GM13976 (cell line): Measurements from ENCODE around the gene DCBLD1.
"Not testable (repeated sequence)": the region's sequence is repeated elsewhere in the genome, so short reads cannot be mapped to it uniquely, and the experiment has no call there.

Experiments
- DNase-seq: peaks from one replicate; pipeline ENCODE4 v3.0.0; 2012; ENCODE audit warnings: low spot score
- CTCF ChIP-seq: IDR thresholded peaks from 2 replicates; pipeline ENCODE4 v1.5.1; 2012; ENCODE audit warnings: borderline replicate concordance, mild to moderate bottlenecking; ENCODE audit not compliant: insufficient read depth; ENCODE audit errors: extremely low read depth, missing control alignments, control extremely low read depth
- in situ Hi-C: fragments of 300-500 bp; cut with MboI; formaldehyde crosslinking; loops from one replicate; pipeline ENCODE4 v1.12.0; 2022; ENCODE audit warnings: low sequenced_read_pairs, mixed read lengths, inconsistent platforms; ENCODE audit not compliant: unreplicated experiment

Gene DCBLD1

DNA sequence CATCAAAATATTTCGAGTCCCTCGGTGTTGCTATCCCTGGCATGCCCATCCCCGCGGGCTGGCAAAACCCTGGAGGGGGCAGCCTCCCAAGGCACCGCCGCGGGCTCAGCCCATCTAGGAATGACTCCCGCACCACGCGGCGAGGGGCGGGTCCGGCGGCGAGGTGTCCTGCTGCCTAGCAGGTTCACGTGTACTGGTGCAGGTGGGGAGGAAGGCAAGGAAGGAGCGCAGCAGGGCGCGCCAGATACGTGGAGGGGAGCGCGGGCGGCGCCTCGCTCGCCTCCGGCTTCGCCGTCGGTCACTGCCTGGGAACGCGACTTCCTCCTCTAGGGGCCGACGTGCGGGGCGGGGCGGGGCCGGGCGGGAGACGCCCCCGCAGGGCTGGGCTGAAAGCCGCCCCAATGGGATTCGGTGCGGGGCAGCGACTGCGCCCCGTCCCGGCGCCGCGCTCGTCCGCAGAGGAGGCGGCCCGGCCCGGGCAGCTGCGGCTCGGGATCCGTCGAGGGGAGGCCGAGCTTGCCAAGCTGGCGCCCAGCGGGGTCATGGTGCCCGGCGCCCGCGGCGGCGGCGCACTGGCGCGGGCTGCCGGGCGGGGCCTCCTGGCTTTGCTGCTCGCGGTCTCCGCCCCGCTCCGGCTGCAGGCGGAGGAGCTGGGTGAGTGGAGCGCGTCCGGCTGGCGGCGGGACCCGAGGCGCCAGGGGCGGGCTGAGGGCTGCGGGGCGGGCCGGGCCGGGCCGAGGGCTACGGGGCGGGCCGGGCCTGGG lies at the start of gene DCBLD1:
TSS of gene DCBLD1 (plus strand) at position 435 of the 764 bp plus-strand sequence. CDS start at position 543, 108 bp downstream.
- peak; percentile 87 for DNase-seq
- in situ Hi-C loops, result no loop called here
- no peak for TF ChIP-seq CTCF

DNA sequence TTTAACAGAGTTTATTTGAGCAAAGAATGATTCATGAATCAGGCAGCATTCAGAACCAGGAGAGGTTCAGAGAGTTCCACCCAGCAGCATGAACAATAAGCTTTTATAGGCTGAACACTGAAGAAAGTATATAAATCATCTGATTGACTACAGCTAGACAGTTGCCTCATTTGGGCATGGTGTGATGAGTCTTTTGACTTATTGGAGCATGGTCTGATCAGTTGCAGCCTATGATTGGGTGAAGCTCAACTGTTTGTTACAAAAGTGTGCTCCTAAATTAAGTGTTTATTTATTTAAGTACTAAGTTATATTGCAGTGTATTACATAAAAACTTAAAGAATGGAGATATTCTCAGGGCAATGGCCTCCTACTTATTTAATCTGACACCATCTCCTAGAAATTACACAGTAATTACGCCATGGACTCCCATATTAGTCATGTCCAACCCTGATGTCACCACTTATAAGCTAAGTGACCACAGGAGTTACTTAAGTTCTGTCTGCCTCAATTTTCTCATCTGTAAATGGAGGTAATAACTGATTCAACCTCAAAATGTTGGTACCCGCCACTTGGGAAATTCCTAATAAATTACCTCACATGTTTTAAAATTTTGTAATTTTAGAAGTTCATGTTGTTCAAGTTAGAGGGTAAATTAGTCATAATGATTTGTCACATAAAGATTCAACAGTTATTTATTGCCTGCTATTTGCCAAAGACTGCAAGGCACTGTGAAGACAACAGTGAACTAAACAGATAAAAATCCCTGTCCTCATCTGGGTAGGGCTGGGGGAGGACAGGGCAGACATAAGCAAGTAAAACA lies 41.6 kb upstream of the DCBLD1 start:
- in situ Hi-C loops, result loop anchor here (10.0 kb wide), 1 partner anchor 114 kb away; no protein-coding TSS in a partner anchor
- DNase-seq, result no peak
- TF ChIP-seq CTCF, result no peak

DNA sequence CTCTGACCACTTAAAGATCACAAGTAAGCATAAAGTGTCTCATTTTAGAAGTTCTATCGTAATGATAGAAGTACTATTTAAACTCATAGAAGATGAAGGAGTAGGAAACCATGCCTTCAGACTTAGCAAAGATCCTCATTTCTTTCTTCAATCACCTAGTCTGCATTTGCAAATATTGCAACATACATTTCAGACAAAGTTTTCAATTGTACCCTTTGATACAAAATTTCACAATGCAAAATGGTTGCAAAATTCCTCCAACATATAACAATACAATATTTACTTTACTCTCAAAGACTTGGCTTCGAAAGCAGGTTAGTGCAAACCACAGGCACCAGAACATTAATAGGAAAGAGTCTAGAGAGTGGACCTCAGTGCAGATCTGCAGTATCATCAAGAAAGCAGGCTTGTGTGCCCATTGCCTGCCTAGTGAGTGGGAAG lies 40.6 kb upstream of the DCBLD1 start:
- no peak for TF ChIP-seq CTCF
- in situ Hi-C loops, result loop anchor here (10.0 kb wide), 1 partner anchor 113 kb away; no protein-coding TSS in a partner anchor
- no peak for DNase-seq

DNA sequence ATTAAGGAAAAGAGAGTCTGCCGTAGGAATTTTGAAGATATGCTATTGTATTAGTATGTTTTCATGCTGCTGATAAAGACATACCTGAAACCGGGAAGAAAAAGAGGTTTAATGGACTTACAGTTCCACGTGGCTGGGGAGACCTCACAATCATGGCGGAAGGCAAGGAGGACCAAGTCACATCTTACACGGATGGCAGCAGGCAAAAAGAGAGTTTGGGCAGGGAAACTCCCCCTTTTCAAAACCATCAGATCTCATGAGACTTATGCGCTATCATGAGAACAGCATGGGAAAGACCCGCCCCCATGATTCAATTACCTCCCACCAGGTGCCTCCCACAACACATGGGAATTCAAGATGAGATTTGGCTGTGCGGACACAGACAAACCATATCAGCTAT lies 40.2 kb upstream of the DCBLD1 start:
- not testable (repeated sequence) for DNase-seq
- in situ Hi-C loops, result loop anchor here (10.0 kb wide), 1 partner anchor 112 kb away; no protein-coding TSS in a partner anchor

- no peak for DNase-seq
- no peak for TF ChIP-seq CTCF
- in situ Hi-C loops, result loop anchor here (10.0 kb wide), 1 partner anchor 110 kb away; no protein-coding TSS in a partner anchor
Measured at GRCh38 chr6:117444600-117444999, 37.9 kb upstream of the DCBLD1 start.

GRCh38 chr6:117446861-117447260 lies 35.6 kb upstream of the DCBLD1 start:
- in situ Hi-C loops, result loop anchor here (10.0 kb wide), 1 partner anchor 108 kb away; no protein-coding TSS in a partner anchor
- TF ChIP-seq CTCF, result no peak

More at GRCh38 chr6:117446861-117447260, 35.6 kb upstream of the DCBLD1 start:
- DNase-seq, result no peak
